SU-DHL-6 (cell line): ENCODE results near the gene GPR87.

ENCODE experiments used
- H2AFZ ChIP-seq: fragments of 200-600 bp; sonication (generic); 2 replicates; pipeline ENCODE4 v1.6.1; 2014; ENCODE audit warnings: low read depth, mild to moderate bottlenecking, moderate library complexity, mixed read lengths, antibody characterized with exemption, low read length; ENCODE audit not compliant: severe bottlenecking
- H3F3A ChIP-seq: fragments of 200-600 bp; shearing (Covaris generic); 2 replicates; pipeline ENCODE4 v1.6.0; 2016; ENCODE audit warnings: antibody characterized with exemption, mild to moderate bottlenecking; ENCODE audit not compliant: insufficient read depth
- H3K27ac ChIP-seq: fragments of 200-600 bp; sonication (generic); 2 replicates; pipeline ENCODE4 v1.5.1; 2016; ENCODE audit warnings: low read depth, mild to moderate bottlenecking, low read length, moderate library complexity, mixed read lengths
- H3K27me3 ChIP-seq: fragments of 200-600 bp; sonication (generic), shearing (Covaris generic); 2 replicates; pipeline ENCODE4 v1.6.0; 2014; ENCODE audit warnings: mild to moderate bottlenecking, low read length
- H3K36me3 ChIP-seq: fragments of 200-600 bp; sonication (generic); 2 replicates; pipeline ENCODE4 v1.6.1; 2014; ENCODE audit warnings: mild to moderate bottlenecking, low read length, mixed read lengths
- H3K4me2 ChIP-seq: fragments of 300-600, 200-600 bp; shearing (Covaris generic), sonication (generic); 2 replicates; pipeline ENCODE4 v1.6.0; 2014; ENCODE audit warnings: low read length, low read depth, mild to moderate bottlenecking; ENCODE audit not compliant: poor library complexity, severe bottlenecking
- H3K4me3 ChIP-seq: fragments of 200-600 bp; sonication (generic); 2 replicates; pipeline ENCODE4 v1.5.1; 2014; ENCODE audit warnings: antibody characterized with exemption, low read length, mild to moderate bottlenecking, mixed read lengths; ENCODE audit not compliant: insufficient read depth, poor library complexity, severe bottlenecking
- H3K79me2 ChIP-seq: fragments of 200-600 bp; sonication (generic); 2 replicates; pipeline ENCODE4 v1.6.1; 2014; ENCODE audit warnings: mild to moderate bottlenecking, low read length, moderate library complexity; ENCODE audit not compliant: insufficient read depth
- H3K9ac ChIP-seq: fragments of 200-600 bp; sonication (generic); 2 replicates; pipeline ENCODE4 v1.7.0; 2014; ENCODE audit warnings: mild to moderate bottlenecking, low read length
- H3K9me2 ChIP-seq: fragments of 200-600 bp; sonication (generic); replicated peaks from 2 replicates; pipeline ENCODE4 v1.6.1; 2014; ENCODE audit warnings: low read length; ENCODE audit not compliant: insufficient read depth
- H3K9me3 ChIP-seq: fragments of 200-600 bp; sonication (generic); 2 replicates; pipeline ENCODE4 v1.6.1; 2014; ENCODE audit warnings: low read length, mixed read lengths; ENCODE audit not compliant: insufficient read depth
- H4K20me1 ChIP-seq: fragments of 200-600 bp; sonication (generic); 2 replicates; pipeline ENCODE4 v1.6.1; 2014; ENCODE audit warnings: low read depth, mild to moderate bottlenecking, antibody characterized with exemption, low read length, moderate library complexity, mixed read lengths
- CTCF ChIP-seq: fragments of 200-600 bp; sonication (generic); IDR thresholded peaks from one replicate; pipeline ENCODE4 v1.5.1; 2017; ENCODE audit warnings: antibody characterized with exemption, mild to moderate bottlenecking, low read length, moderate library complexity; ENCODE audit not compliant: insufficient read depth, poor library complexity, severe bottlenecking
- EZH2phosphoT487 ChIP-seq: fragments of 200-600 bp; sonication (generic), shearing (Covaris generic); conservative IDR thresholded peaks from 2 replicates; pipeline ENCODE4 v1.6.1; 2018; ENCODE audit warnings: mild to moderate bottlenecking, antibody characterized with exemption, low read length, moderate library complexity, mixed read lengths

The GPR87 gene

GRCh38 chr3:151306168-151306810 lies 10.3 kb downstream of the GPR87 start:
- no peaks in the 10 kb centered on the region for H3K79me2 ChIP-seq
- H3K4me3 ChIP-seq = no peak overlapping the region
- H3K27ac ChIP-seq = no peak overlapping the region
- H4K20me1 ChIP-seq = no peaks in the 10 kb centered on the region
- no peak overlapping the region for H3K9ac ChIP-seq
- H2AFZ ChIP-seq = no peak overlapping the region
- no peaks in the 10 kb centered on the region for H3K9me2 ChIP-seq
- H3K9me3 ChIP-seq = no peaks in the 10 kb centered on the region
- no peaks in the 10 kb centered on the region for H3K27me3 ChIP-seq
- TF ChIP-seq EZH2phosphoT487 (no peak), CTCF (no peak)
- no peaks in the 10 kb centered on the region for H3K36me3 ChIP-seq
- H3F3A ChIP-seq = no peaks in the 10 kb centered on the region
- no peak overlapping the region for H3K4me2 ChIP-seq

- Histone ChIP-seq H3K27ac (no peak overlapping the region), H3F3A (no peaks in the 10 kb centered on the region), H3K27me3 (no peaks in the 10 kb centered on the region), H3K4me3 (no peak overlapping the region), H3K9me3 (no peaks in the 10 kb centered on the region), H2AFZ (no peak overlapping the region), H3K4me2 (no peak overlapping the region), H3K9ac (no peak overlapping the region), H3K79me2 (no peaks in the 10 kb centered on the region), H3K36me3 (no peaks in the 10 kb centered on the region), H4K20me1 (no peaks in the 10 kb centered on the region), H3K9me2 (no peaks in the 10 kb centered on the region)
- TF ChIP-seq CTCF (no peak), EZH2phosphoT487 (no peak)
These were observed 10.9 kb downstream of the GPR87 start for GRCh38 chr3:151305775-151306151.

DNA sequence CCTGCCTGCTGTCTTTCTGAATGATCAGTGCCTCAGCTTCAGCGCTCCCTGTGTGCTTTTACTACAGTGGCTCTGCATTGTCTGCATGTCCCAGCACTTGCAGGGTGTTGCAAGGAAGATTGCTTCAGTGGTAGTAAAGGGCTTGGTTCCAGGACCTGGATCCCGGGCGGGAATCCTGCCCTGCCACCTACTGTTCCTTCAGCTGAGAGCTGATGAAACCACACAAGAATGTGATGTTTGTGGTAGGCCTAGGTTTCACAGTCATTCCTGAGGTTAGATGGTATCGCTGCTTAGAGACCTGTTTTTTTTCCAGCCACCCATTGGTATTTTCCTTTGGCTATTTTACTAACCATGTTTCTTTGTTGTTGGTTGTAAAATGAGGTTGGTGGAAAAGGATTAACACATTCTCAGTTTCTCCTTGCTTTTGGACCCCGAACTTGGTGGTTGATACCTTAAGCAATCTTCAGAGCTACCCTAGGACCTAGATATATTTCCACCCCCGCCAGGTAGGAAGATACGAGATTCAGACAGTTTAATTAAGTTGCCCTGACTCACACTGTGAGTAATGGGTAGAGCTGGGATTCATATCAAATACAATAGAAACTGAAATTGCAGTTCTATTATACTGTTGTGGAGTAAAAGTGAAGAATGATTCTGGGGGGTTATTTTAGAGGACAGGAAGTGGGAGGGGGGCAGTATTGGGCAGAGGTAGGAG lies 11.4 kb downstream of the GPR87 start:
- no peaks in the 10 kb centered on the region for H3K36me3 ChIP-seq

More for the DNA sequence above, 11.4 kb downstream of the GPR87 start:
- TF ChIP-seq CTCF = no peak
- TF ChIP-seq EZH2phosphoT487 = no peak
- Histone ChIP-seq H3K9me2 (no peaks in the 10 kb centered on the region), H3K9me3 (no peaks in the 10 kb centered on the region), H3K4me3 (no peak overlapping the region), H3K79me2 (no peaks in the 10 kb centered on the region), H3K4me2 (no peak overlapping the region), H3F3A (no peaks in the 10 kb centered on the region), H4K20me1 (no peaks in the 10 kb centered on the region), H2AFZ (no peak overlapping the region), H3K27me3 (no peaks in the 10 kb centered on the region), H3K27ac (no peak overlapping the region), H3K9ac (no peak overlapping the region)
